CD14-positive monocyte (primary cell): ENCODE measurements around the gene ALKAL2. TPM values are rescaled to one million over a fixed set of nuclear protein-coding genes. Genes with fewer than 3 reads are reported as not detected.

Source experiments
- DNase-seq, 3 donors: peaks; one replicate each; pipeline ENCODE4 v3.0.0-alpha.2; 2011 to 2022
- H2AFZ ChIP-seq: 2 replicates; pipeline ENCODE4 v1.6.0; 2012; ENCODE audit warnings: mild to moderate bottlenecking, low read depth, low read length, inconsistent platforms; ENCODE audit not compliant: insufficient read depth, poor library complexity, severe bottlenecking
- H3K27ac ChIP-seq, 2 donors: 1 replicate in 1 of 2; 2 replicates in 1 of 2; pipeline ENCODE4 v1.5.1; 2012 to 2013; ENCODE audit warnings: low read length in 2 of 2, control low read depth in 1 of 2, inconsistent platforms in 1 of 2, low read depth in 1 of 2, mild to moderate bottlenecking in 1 of 2
- H3K27me3 ChIP-seq, 2 donors: one replicate each; pipeline versions ENCODE4 v1.6.0 to v1.6.1; 2011 to 2013; ENCODE audit warnings: low read length in 2 of 2; ENCODE audit not compliant: control insufficient read depth in 2 of 2, insufficient read depth in 2 of 2
- H3K36me3 ChIP-seq, 2 donors: replicated peaks in 1 of 2; 1 replicate in 1 of 2; 2 replicates in 1 of 2; pipeline versions ENCODE4 v1.5.1 to v1.6.1; 2012 to 2013; ENCODE audit warnings: low read length in 2 of 2, control low read depth in 1 of 2, inconsistent platforms in 1 of 2, mild to moderate bottlenecking in 1 of 2; ENCODE audit not compliant: insufficient read depth in 2 of 2, control insufficient read depth in 1 of 2
- H3K4me1 ChIP-seq, 2 donors: 1 replicate in 1 of 2; 2 replicates in 1 of 2; pipeline versions ENCODE4 v1.5.1 to v1.6.1; 2012 to 2013; ENCODE audit warnings: low read length in 2 of 2, control low read depth in 1 of 2, inconsistent platforms in 1 of 2, mild to moderate bottlenecking in 1 of 2, moderate library complexity in 1 of 2; ENCODE audit not compliant: insufficient read depth in 2 of 2, control insufficient read depth in 1 of 2
- H3K4me2 ChIP-seq: replicated peaks from 2 replicates; pipeline ENCODE3; 2012; ENCODE audit warnings: low read length, moderate library complexity, mild to moderate bottlenecking; ENCODE audit not compliant: poor library complexity, severe bottlenecking; ENCODE audit errors: extremely low read depth
- H3K4me3 ChIP-seq, 3 experiments: fragments of 200-600 bp in 1 of 3; sonication (generic) in 1 of 3; replicated peaks in 1 of 3; 1 replicate in 2 of 3; 2 replicates in 1 of 3; pipeline ENCODE4 v1.5.1; 2011 to 2013; ENCODE audit warnings: low read length in 3 of 3, mild to moderate bottlenecking in 3 of 3, control low read depth in 2 of 3, low read depth in 2 of 3, inconsistent platforms in 1 of 3, moderate library complexity in 1 of 3
- H3K79me2 ChIP-seq: 2 replicates; pipeline ENCODE4 v1.6.0; 2012; ENCODE audit warnings: mild to moderate bottlenecking, control low read depth, inconsistent platforms, low read length, moderate library complexity; ENCODE audit not compliant: insufficient read depth
- H3K9ac ChIP-seq: 2 replicates; pipeline ENCODE4 v1.6.0; 2017; ENCODE audit warnings: low read length, mild to moderate bottlenecking; ENCODE audit not compliant: insufficient read depth, poor library complexity, severe bottlenecking
- H3K9me3 ChIP-seq, 2 donors: replicated peaks in 1 of 2; 1 replicate in 1 of 2; 2 replicates in 1 of 2; pipeline versions ENCODE4 v1.5.1 to v1.6.1; 2012 to 2013; ENCODE audit warnings: low read length in 2 of 2, control low read depth in 1 of 2; ENCODE audit not compliant: control insufficient read depth in 1 of 2, insufficient read depth in 1 of 2
- H4K20me1 ChIP-seq: 2 replicates; pipeline ENCODE4 v1.6.0; 2012; ENCODE audit warnings: mild to moderate bottlenecking, low read length, control low read depth, moderate library complexity; ENCODE audit not compliant: insufficient read depth
- H3K27ac Mint-ChIP-seq, 7 donors: one replicate each; pipeline ENCODE4 v1.8.0; 2020; ENCODE audit warnings: mild to moderate bottlenecking in 7 of 7, mixed read lengths in 7 of 7, moderate library complexity in 6 of 7, inconsistent platforms in 2 of 7
- H3K27me3 Mint-ChIP-seq, 3 donors: one replicate each; pipeline ENCODE4 v1.8.0; 2021 to 2022; ENCODE audit warnings: low read depth in 3 of 3, mild to moderate bottlenecking in 3 of 3, mixed read lengths in 3 of 3, moderate library complexity in 3 of 3, inconsistent platforms in 1 of 3
- H3K36me3 Mint-ChIP-seq, 2 donors: one replicate each; pipeline ENCODE4 v1.8.0; 2020; ENCODE audit warnings: mixed read lengths in 2 of 2, inconsistent platforms in 1 of 2, mild to moderate bottlenecking in 1 of 2
- H3K4me1 Mint-ChIP-seq: one replicate; pipeline ENCODE4 v1.8.0; 2020; ENCODE audit warnings: mild to moderate bottlenecking, mixed read lengths
- H3K4me3 Mint-ChIP-seq, 2 donors: one replicate each; pipeline ENCODE4 v1.8.0; 2020; ENCODE audit warnings: mild to moderate bottlenecking in 2 of 2, mixed read lengths in 2 of 2, moderate library complexity in 1 of 2
- H3K9me3 Mint-ChIP-seq, 7 donors: one replicate each; pipeline ENCODE4 v1.8.0; 2020 to 2022; ENCODE audit warnings: mixed read lengths in 7 of 7, mild to moderate bottlenecking in 6 of 7, moderate library complexity in 6 of 7, inconsistent platforms in 2 of 7
- WGBS: methylation state at CpG from one replicate; pipeline ENCODE4 v1.1.5; 2013; ENCODE audit warnings: missing lambda C conversion rate; ENCODE audit not compliant: insufficient coverage; 5-methylcytosine and 5-hydroxymethylcytosine counted together
- intact Hi-C, 2 donors: fragments of 100-400 bp; cut with micrococcal nuclease; formaldehyde crosslinking; loops; one replicate each; pipeline versions ENCODE4 v1.15.0 to v1.15.1; 2023
- polyA plus RNA-seq, 3 donors: library from polyadenylated mRNA; depleted of rRNA in 1 of 3; unstranded in 2 of 3; stranded (reverse) in 1 of 3; fragments of 300-500 nt in 2 of 3; fragments of >200 nt in 1 of 3; fragmentation: Illumina TruSeq in 2 of 3; gene quantifications; 1 replicate in 2 of 3; 2 replicates in 1 of 3; pipeline ENCODE4 v1.2.3, GENCODE V29; 2012 to 2021
- TF ChIP-seq, protein P1 (sequence below): fragments of 200-600 bp; IDR thresholded peaks from one replicate; pipeline ENCODE4 v1.8.0; 2022; ENCODE audit warnings: antibody characterized with exemption, mild to moderate bottlenecking

ALKAL2 gene
- polyA plus RNA-seq, 3 donors: not detected

DNA sequence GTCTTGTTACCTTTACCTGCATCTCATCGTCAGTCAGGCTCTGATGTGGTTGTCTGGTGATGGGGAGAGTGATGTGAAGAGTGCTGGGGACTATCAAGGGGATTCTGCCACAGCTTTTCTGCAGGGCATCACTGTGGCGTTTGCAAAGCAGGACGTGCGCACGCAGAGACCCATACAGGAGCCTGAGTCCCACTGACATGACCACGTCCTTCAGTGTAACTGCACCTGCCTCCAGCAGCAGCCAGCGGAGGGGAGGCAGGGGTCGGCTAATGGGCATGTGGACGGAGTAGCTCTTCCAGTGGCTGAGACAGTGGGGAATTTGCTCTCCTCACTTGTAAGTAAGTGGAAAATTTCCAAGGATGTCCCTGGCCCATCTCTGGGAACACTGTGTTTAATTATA is 6.5 kb downstream of the ALKAL2 start:
- H3K4me1 Mint-ChIP-seq: no peaks in the 10 kb centered on the region
- Histone ChIP-seq H3K4me3 (no peak overlapping the region), H2AFZ (no peak overlapping the region), H3K4me2 (no peak overlapping the region), H3K79me2 (no peaks in the 10 kb centered on the region), H3K4me1 (no peaks in the 10 kb centered on the region), H3K9me3 (peaks cover 0 to 3% of the 10 kb centered on the region in 2 donors), H3K27ac (no peak overlapping the region), H3K36me3 (peaks cover 56 to 60% of the 10 kb centered on the region in 2 donors), H3K9ac (no peak overlapping the region), H4K20me1 (peaks cover 4% of the 10 kb centered on the region), H3K27me3 (peaks cover 9 to 19% of the 10 kb centered on the region in 2 donors)
- peaks cover 9 to 17% (median 12%) of the 10 kb centered on the region in 3 donors for H3K27me3 Mint-ChIP-seq
- no peak overlapping the region for H3K27ac Mint-ChIP-seq
- WGBS: 100% methylated on average over 6 of the region's 9 CpGs
- intact Hi-C loops: no loop called here
- H3K4me3 Mint-ChIP-seq: no peak overlapping the region
- peaks cover 61% of the 10 kb centered on the region in 2 donors for H3K36me3 Mint-ChIP-seq
- TF ChIP-seq, protein P1, sequence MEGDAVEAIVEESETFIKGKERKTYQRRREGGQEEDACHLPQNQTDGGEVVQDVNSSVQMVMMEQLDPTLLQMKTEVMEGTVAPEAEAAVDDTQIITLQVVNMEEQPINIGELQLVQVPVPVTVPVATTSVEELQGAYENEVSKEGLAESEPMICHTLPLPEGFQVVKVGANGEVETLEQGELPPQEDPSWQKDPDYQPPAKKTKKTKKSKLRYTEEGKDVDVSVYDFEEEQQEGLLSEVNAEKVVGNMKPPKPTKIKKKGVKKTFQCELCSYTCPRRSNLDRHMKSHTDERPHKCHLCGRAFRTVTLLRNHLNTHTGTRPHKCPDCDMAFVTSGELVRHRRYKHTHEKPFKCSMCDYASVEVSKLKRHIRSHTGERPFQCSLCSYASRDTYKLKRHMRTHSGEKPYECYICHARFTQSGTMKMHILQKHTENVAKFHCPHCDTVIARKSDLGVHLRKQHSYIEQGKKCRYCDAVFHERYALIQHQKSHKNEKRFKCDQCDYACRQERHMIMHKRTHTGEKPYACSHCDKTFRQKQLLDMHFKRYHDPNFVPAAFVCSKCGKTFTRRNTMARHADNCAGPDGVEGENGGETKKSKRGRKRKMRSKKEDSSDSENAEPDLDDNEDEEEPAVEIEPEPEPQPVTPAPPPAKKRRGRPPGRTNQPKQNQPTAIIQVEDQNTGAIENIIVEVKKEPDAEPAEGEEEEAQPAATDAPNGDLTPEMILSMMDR: no peak
- H3K9me3 Mint-ChIP-seq: no peaks in the 10 kb centered on the region
- no peak for DNase-seq

DNA sequence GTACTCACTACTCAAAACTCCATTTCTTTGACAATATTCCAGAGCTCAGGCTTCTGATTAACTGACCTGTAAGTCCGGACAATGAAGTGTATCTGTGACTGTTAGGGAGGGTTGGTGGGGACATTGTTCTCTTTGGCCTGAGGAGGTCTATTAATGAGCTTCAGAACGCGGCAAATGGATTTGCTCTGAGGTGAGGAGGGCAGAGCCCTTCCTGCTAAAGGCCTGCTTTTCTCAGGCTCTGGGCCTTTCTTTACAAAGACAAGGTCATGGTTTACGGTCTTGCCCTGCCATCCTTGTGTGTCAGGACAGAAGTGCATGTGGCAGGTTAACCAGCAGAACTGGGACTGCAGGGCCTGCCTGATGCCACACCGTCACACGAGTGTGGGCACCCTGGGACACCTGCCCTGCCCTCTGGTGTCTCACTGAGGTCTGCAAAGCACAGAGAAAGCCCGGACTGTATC is 7.2 kb downstream of the ALKAL2 start:
- TF ChIP-seq, protein P1: no peak
- H3K36me3 ChIP-seq: peaks cover 62 to 67% of the 10 kb centered on the region in 2 donors
- WGBS: 83% methylated on average over 6 of the region's 7 CpGs

More for the DNA sequence above, 7.2 kb downstream of the ALKAL2 start:
- H4K20me1 ChIP-seq: peaks cover 11% of the 10 kb centered on the region
- H3K9me3 ChIP-seq: no peaks in the 10 kb centered on the region
- no peak overlapping the region for H3K27ac ChIP-seq
- H3K36me3 Mint-ChIP-seq: peaks cover 63 to 68% of the 10 kb centered on the region in 2 donors
- H3K4me2 ChIP-seq: no peak overlapping the region
- no peaks in the 10 kb centered on the region for H3K9me3 Mint-ChIP-seq
- no peak overlapping the region for H2AFZ ChIP-seq
- DNase-seq: no peak
- H3K4me3 ChIP-seq: no peak overlapping the region
- H3K4me3 Mint-ChIP-seq: no peak overlapping the region
- no peaks in the 10 kb centered on the region for H3K4me1 ChIP-seq
- no peak overlapping the region for H3K9ac ChIP-seq
- intact Hi-C loops: no loop called here
- H3K27me3 Mint-ChIP-seq: peaks cover 4 to 10% (median 5%) of the 10 kb centered on the region in 3 donors
- peaks cover 2 to 12% of the 10 kb centered on the region in 2 donors for H3K27me3 ChIP-seq
- no peaks in the 10 kb centered on the region for H3K4me1 Mint-ChIP-seq
- H3K27ac Mint-ChIP-seq: no peak overlapping the region
- H3K79me2 ChIP-seq: peaks cover 5% of the 10 kb centered on the region
